BJ (cell line): ENCODE results near the gene AFF3. TPM values are rescaled to one million over a fixed set of nuclear protein-coding genes. Genes with fewer than 3 reads are reported as not detected.

Experiments used
- CTCF ChIA-PET: fragments of 350-600 bp; formaldehyde crosslinking; extraction: SDS; loops from one replicate; lab custom pipeline; 2021; ENCODE audit warnings: antibody characterized with exemption, inconsistent platforms; lab: Yijun Ruan, JAX
- POLR2A ChIA-PET: fragments of 300-600 bp; sonication (Branson Sonifier 250); formaldehyde crosslinking; extraction: SDS; loops from one replicate; lab custom pipeline; 2021; ENCODE audit warnings: antibody characterized with exemption; lab: Charles Lee
- DNase-seq: peaks from one replicate; pipeline ENCODE4 v3.0.0-alpha.2; 2011; ENCODE audit warnings: low read depth
- H3K27me3 ChIP-seq: 2 replicates; pipeline ENCODE4 v1.6.0; 2011; ENCODE audit warnings: low read length; ENCODE audit not compliant: control insufficient read depth, insufficient read depth
- H3K36me3 ChIP-seq: 2 replicates; pipeline ENCODE4 v1.5.1; 2011; ENCODE audit warnings: low read length; ENCODE audit not compliant: control insufficient read depth, insufficient read depth
- H3K4me3 ChIP-seq: 2 replicates; pipeline ENCODE4 v1.5.1; 2011; ENCODE audit warnings: low read depth, mild to moderate bottlenecking, control low read depth, low read length
- polyA plus RNA-seq: library from polyadenylated mRNA; depleted of rRNA; stranded (reverse); fragments of >200 nt; gene quantifications from 2 replicates; pipeline ENCODE4 v1.2.3, GENCODE V29; 2011
- TF ChIP-seq, protein P1 (sequence below): IDR thresholded peaks from 2 replicates; pipeline ENCODE4 v1.5.1; 2011; ENCODE audit warnings: low read depth, mild to moderate bottlenecking, control low read depth, inconsistent platforms, low read length, moderate library complexity; ENCODE audit not compliant: insufficient read depth

Gene AFF3
- polyA plus RNA-seq, 1 experiment = 11.5 TPM

DNA sequence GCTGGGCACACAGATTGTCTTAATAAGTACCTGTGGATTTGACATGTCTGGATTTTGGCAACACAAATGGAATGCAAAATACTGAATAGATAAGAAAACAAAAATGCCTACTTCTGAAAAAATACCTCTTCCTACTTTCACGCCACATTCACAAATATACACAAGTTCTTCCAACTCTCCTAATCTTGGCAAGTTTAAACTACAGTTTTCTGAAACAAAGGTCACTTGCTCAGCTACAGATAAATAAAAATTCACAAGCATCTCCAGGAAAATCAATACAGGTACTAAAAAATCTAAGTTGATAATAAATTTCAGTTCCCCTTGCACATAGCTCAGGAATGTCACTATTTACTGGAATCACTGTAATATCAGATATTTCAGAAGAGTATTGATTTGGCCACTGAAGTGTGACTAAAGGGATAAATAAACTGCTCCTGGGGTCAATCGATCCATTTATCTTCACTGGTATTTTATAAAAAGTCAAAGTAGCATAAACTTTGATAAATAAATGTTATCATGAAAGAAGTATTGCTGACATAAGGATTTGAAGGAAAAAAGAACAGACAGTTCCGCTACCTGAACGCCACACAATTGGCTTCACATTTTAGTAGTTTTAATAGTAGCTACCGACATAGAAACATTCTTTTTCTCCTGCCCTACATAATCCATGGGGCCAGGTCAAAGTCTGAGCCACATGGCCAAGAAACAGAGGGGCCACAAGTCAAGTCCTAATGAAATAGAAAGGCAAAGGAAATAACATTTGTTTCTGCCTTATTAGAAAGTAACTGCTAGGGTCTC lies 243.1 kb downstream of the AFF3 start:
- DNase-seq = no peak
- H3K27me3 ChIP-seq = no peaks in the 10 kb centered on the region
- no peaks in the 10 kb centered on the region for H3K36me3 ChIP-seq
- POLR2A ChIA-PET = no interaction called here
- TF ChIP-seq, protein P1, sequence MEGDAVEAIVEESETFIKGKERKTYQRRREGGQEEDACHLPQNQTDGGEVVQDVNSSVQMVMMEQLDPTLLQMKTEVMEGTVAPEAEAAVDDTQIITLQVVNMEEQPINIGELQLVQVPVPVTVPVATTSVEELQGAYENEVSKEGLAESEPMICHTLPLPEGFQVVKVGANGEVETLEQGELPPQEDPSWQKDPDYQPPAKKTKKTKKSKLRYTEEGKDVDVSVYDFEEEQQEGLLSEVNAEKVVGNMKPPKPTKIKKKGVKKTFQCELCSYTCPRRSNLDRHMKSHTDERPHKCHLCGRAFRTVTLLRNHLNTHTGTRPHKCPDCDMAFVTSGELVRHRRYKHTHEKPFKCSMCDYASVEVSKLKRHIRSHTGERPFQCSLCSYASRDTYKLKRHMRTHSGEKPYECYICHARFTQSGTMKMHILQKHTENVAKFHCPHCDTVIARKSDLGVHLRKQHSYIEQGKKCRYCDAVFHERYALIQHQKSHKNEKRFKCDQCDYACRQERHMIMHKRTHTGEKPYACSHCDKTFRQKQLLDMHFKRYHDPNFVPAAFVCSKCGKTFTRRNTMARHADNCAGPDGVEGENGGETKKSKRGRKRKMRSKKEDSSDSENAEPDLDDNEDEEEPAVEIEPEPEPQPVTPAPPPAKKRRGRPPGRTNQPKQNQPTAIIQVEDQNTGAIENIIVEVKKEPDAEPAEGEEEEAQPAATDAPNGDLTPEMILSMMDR = no peak
- CTCF ChIA-PET = interaction anchor here (0.6 kb wide), 1 partner anchor 1349 kb away, joined by 3 read pairs; no protein-coding TSS in a partner anchor
- H3K4me3 ChIP-seq = no peak overlapping the region

DNA sequence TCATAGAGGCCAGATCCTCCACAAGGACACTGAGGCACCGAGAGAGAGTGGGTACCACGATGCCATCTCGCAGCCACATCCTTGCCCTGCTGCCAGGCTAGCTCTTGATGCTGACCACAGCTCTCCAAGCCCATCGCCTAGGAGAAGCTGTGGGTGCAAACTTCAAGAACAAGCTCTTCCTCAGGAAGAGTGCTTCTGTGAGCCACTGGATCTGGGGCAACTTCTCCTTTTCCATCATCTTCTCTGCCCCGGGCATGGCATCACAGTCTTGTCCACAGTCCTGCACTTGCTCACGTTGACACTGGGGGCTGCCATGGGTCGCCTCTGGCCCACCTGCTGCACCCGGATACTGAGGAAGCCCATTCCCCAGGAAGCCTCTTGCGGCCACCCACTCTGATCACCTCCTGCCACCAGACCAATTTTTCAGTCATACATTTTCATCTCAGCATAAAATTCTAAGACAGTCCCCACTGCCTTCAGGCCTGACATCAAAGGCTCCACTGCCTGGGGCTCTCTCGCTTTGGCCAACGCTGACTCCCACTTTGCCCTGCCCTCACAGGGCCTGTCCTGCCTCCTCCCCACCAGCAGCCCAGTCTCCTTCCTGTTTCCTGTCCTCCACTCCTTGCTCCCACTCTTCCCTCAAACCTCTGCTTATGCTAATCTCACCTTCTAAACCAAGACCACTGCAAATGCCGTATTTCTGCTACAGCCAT lies 243.9 kb downstream of the AFF3 start:
- ChIA-PET POLR2A (no interaction called here), CTCF (interaction anchor here (1.3 kb wide), 1 partner anchor 10 kb away, joined by 3 read pairs; no protein-coding TSS in a partner anchor)
- no peak for DNase-seq
- Histone ChIP-seq H3K36me3 (no peaks in the 10 kb centered on the region), H3K27me3 (no peaks in the 10 kb centered on the region), H3K4me3 (no peak overlapping the region)
- TF ChIP-seq, protein P1 = no peak

DNA sequence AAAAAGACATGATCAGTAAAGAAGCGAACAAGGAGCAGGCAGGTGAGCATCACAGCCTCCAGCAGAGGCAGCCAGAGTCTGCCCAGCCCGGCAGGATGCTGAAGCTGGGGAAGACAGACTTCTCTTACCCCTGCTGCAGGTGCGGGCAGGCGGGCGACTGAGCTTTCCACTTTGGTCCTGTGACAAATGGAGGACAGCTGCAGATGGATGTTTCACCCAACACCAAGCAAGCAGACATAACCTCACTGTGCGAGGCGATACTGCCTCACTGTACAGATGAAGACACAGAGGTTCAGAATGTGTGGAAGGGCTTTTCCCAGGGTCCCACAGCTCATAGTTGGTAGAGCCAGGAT lies 251.0 kb downstream of the AFF3 start:
- CTCF ChIA-PET = interaction anchor here (0.5 to 2.3 kb wide), 2 partner anchors 9 to 87 kb away, joined by 3 to 10 read pairs; no protein-coding TSS in a partner anchor
- POLR2A ChIA-PET = no interaction called here

DNA sequence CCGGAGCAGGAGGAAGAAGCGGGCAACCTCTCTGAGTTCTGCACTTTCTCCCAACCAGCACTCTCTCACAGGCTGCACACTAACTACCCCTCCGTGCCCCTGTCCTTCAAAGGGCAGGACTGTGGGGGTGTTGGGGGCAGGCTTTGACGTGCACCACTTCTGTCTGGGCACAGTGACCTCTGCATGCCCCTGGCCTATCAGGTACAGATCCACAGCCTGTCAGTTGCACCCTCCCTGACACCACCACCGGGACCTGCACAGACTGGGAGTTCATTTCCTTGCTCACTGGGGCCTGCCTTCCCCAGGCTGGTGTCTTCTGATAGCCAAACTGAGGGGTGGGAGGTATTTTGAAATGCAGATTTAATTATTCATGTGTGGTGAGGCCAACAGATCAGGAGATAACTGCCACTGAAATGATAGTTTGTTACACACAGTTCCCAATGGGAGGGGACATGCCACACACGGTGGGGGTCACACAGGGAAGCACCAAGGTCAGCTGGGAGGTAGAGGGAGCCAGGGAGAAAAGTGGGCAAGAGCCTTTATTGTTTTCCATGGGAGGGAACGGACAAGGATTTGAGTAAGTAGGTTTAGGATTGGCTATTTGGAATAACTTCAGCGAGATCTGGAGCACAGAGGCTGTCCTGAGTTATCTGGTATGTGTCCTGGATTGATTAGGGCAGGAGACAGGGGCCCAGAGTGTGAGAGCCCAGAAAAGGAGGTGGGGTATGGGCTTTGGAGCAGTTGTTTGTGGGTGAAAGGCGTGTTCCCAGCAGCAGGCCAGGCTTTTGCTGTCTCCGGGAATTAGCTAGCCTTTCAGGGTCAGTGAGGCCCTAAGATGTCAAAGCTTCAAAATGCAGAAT lies 251.6 kb downstream of the AFF3 start:
- POLR2A ChIA-PET = no interaction called here
- no peaks in the 10 kb centered on the region for H3K36me3 ChIP-seq

More for the DNA sequence above, 251.0 kb downstream of the AFF3 start:
- TF ChIP-seq, protein P1 = no peak
- no peak overlapping the region for H3K4me3 ChIP-seq
- H3K27me3 ChIP-seq = no peaks in the 10 kb centered on the region
- no peak for DNase-seq
- H3K36me3 ChIP-seq = no peaks in the 10 kb centered on the region

More for the DNA sequence above, 251.6 kb downstream of the AFF3 start:
- no peak for DNase-seq
- H3K27me3 ChIP-seq = no peaks in the 10 kb centered on the region
- TF ChIP-seq, protein P1 = no peak
- no peak overlapping the region for H3K4me3 ChIP-seq
- CTCF ChIA-PET = interaction anchor here (2.3 kb wide), 1 partner anchor 8 kb away, joined by 10 read pairs; no protein-coding TSS in a partner anchor
